Measurements from ENCODE around the gene TFDP2. TPM values are rescaled to one million over a fixed set of nuclear protein-coding genes. Genes with fewer than 3 reads are reported as not detected.

Gene TFDP2
- total RNA-seq, 1 donor from 2014 or later: 64.5 TPM

DNA sequence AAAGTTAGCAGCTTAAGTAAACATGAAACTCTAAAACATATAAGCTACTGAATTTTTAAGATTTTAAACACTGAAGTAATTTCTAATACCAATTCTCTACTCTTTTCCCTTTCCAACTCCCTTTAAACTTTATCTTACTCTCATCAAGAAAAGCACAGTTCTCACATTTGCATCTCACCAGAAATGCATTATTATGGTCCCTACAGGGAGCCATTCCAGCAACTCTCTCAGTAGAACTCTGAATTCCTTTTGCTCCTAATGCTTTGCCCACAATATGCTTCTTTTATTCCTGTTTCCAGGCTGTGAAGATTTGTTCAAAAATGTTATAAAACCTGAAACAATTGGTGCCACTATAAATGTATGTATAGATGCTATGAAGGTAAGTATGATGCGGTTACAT, 83.4 kb downstream of the TFDP2 start:
- Mint-ChIP-seq H3K36me3 (ENCODE audit: low read depth) (no peaks in the 10 kb centered on the region), H3K4me3 (no peak overlapping the region), H3K27ac (ENCODE audit: unreplicated experiment) (no peak overlapping the region), H3K4me1 (peaks cover 9% of the 10 kb centered on the region), H3K9me3 (no peaks in the 10 kb centered on the region), H3K27me3 (ENCODE audit: low read depth) (no peaks in the 10 kb centered on the region)
- DNase-seq (ENCODE audit: low read depth, low spot score): no peak
- TF ChIP-seq CTCF (conservative IDR thresholded peaks at IDR 0.05): no peak

DNA sequence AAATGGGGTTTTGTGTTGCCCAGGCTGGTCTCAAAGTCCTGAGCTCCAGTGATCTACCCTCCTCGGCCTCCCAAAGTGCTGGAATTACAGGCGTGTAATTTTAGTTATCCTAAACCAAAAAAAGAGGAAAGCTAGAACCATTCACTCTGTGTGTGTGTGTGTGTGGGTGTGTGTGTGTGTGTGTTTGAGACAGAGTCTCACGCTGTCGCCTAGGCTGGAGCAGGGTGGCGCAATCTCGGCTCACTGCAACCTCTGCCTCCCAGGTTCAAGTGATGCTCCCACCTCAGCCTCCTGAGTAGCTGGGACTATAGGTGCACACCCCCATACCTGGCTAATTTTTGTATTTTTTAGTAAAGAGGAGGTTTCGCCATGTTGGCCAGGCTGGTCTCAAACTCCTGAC, 84.0 kb downstream of the TFDP2 start:
- Mint-ChIP-seq H3K4me1 (peaks cover 9% of the 10 kb centered on the region), H3K9me3 (no peaks in the 10 kb centered on the region), H3K4me3 (no peak overlapping the region), H3K27me3 (ENCODE audit: low read depth) (no peaks in the 10 kb centered on the region), H3K36me3 (ENCODE audit: low read depth) (no peaks in the 10 kb centered on the region), H3K27ac (ENCODE audit: unreplicated experiment) (no peak overlapping the region)
- no peak for DNase-seq (ENCODE audit: low read depth, low spot score)
- TF ChIP-seq CTCF (conservative IDR thresholded peaks at IDR 0.05): no peak

DNA sequence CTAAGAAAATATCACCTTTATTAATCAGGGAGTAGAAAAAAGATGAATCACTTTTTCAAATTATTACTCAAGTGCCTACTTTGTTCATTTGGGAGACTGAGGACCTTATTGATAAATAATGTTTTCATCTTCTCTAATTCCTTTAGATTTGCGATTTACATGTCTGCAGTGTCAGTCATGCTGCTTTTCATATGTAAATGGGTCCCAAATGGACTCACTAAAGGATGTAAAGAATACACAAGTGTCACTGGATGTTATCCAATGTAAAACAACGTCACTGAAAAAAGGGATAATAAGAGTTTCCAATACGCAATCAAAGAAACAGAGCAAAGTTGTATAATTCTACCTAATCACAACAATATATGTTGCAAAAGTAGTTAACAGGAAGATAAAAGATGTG, 84.9 kb downstream of the TFDP2 start:
- DNase-seq (ENCODE audit: low read depth, low spot score): no peak
- no peak for TF ChIP-seq CTCF (conservative IDR thresholded peaks at IDR 0.05)
- Mint-ChIP-seq H3K27me3 (ENCODE audit: low read depth) (no peaks in the 10 kb centered on the region), H3K36me3 (ENCODE audit: low read depth) (no peaks in the 10 kb centered on the region), H3K27ac (ENCODE audit: unreplicated experiment) (no peak overlapping the region), H3K4me1 (peaks cover 9% of the 10 kb centered on the region), H3K9me3 (no peaks in the 10 kb centered on the region), H3K4me3 (no peak overlapping the region)

GRCh38 chr3:142057331-142057725, 92.0 kb downstream of the TFDP2 start:
- TF ChIP-seq CTCF (conservative IDR thresholded peaks at IDR 0.05): peak; percentile 0
- H3K27me3 Mint-ChIP-seq (ENCODE audit: low read depth): no peaks in the 10 kb centered on the region
- no peak overlapping the region for H3K27ac Mint-ChIP-seq (ENCODE audit: unreplicated experiment)
- no peaks in the 10 kb centered on the region for H3K9me3 Mint-ChIP-seq
- no peak overlapping the region for H3K4me3 Mint-ChIP-seq
- H3K36me3 Mint-ChIP-seq (ENCODE audit: low read depth): no peaks in the 10 kb centered on the region
- no peaks in the 10 kb centered on the region for H3K4me1 Mint-ChIP-seq
- no peak for DNase-seq (ENCODE audit: low read depth, low spot score)

GRCh38 chr3:142056656-142057330, 92.6 kb downstream of the TFDP2 start:
- TF ChIP-seq CTCF (conservative IDR thresholded peaks at IDR 0.05): peak; percentile 21
- no peaks in the 10 kb centered on the region for H3K9me3 Mint-ChIP-seq
- no peak for DNase-seq (ENCODE audit: low read depth, low spot score)
- H3K36me3 Mint-ChIP-seq (ENCODE audit: low read depth): no peaks in the 10 kb centered on the region
- H3K4me3 Mint-ChIP-seq: no peak overlapping the region
- no peak overlapping the region for H3K27ac Mint-ChIP-seq (ENCODE audit: unreplicated experiment)
- no peaks in the 10 kb centered on the region for H3K27me3 Mint-ChIP-seq (ENCODE audit: low read depth)
- no peaks in the 10 kb centered on the region for H3K4me1 Mint-ChIP-seq
